22Rv1 (cell line): ENCODE data around the gene DFFB.

Source experiments
- CTCF ChIP-seq: fragments of 450-650 bp; IDR thresholded peaks from 2 replicates; pipeline ENCODE4 v1.5.1; 2017; ENCODE audit warnings: mild to moderate bottlenecking
- ZFX ChIP-seq: fragments of 450-650 bp; IDR thresholded peaks from 2 replicates; pipeline ENCODE4 v1.6.1; 2017; ENCODE audit warnings: antibody characterized with exemption, borderline replicate concordance

GRCh38 chr1:3864884-3865283, 7.6 kb downstream of the DFFB start:
- no peak for TF ChIP-seq CTCF
- no peak for TF ChIP-seq ZFX
